GM18907 (cell line): ENCODE measurements around the gene OR6C65.

Experiments used
- ATAC-seq: cut with Tn5 transposase; IDR thresholded peaks from one replicate; pipeline ENCODE4 v1.9.1; 2021; ENCODE audit warnings: mild to moderate bottlenecking, moderate library complexity; ENCODE audit not compliant: unreplicated experiment

The OR6C65 gene

DNA sequence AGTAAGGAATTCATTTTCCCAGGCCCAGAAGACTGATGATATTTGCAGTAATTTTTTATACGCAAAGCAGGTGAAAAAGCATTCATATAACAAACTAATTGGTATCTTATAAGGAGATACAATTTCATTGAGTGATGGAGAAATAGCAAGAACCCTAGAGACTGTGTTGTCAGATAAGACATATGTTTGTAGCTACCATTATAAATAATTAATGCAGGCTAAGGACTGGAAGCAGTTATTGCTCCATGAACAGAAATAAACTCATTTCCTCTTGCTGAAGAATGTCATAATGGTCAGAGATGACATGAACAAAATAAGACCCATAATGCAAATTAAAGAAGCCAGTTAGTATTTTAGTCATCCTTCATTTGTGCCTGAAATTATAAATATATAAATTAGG, 45.0 kb downstream of the OR6C65 start:
- ATAC-seq = no peak

DNA sequence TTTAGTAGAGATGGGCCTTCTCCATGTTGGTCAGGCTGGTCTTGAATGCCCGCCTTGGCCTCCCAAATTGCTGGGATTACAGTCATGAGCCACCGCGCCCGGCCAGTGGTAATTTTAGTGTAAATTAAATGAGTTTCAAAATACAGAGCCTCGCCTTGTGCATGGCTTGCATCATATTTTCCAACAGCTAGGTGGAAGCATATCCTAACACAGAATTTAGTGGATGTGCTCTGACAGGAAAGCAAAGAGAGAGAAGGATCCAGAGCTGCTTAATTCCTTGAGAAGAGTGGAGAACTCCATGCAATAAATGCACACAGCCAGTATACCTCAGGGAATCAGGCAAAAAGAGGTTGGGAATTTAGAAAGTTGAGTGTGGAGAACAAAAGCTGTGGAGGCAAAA, 46.0 kb downstream of the OR6C65 start:
- ATAC-seq = no peak

DNA sequence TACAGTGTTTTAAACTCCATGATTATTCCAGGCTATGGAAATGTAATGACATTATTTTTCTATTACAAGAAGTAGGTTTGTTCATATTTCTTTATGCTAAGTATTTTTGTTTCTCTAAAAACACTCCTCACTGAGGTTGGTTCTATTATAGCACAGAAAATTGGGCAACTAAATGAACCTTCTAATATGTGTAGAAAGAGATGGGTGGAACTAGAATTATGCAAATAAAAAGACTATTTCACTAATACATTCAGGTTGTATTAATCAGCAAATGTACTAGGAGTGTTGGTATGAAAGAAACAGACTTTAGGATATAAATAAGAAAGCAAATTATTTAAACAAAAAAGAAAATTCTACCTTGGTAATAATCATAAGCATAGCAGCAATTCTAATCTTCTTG, 48.5 kb downstream of the OR6C65 start:
- ATAC-seq = no peak
